ENCODE results near the gene MAP2K7. TPM values are rescaled to one million over a fixed set of nuclear protein-coding genes. Genes with fewer than 3 reads are reported as not detected.

The MAP2K7 gene
- total and polyA plus RNA-seq, 2 of the 4 experiments (the other 2 are of a cell fraction): 4.1 to 15.6 TPM

- no peak for TF ChIP-seq ELK1 (IDR thresholded peaks at IDR 0.05; ENCODE audit: borderline replicate concordance, low read depth, low read length)
Measured at GRCh38 chr19:7861619-7862412, 41.9 kb upstream of the MAP2K7 start (continued).

DNA sequence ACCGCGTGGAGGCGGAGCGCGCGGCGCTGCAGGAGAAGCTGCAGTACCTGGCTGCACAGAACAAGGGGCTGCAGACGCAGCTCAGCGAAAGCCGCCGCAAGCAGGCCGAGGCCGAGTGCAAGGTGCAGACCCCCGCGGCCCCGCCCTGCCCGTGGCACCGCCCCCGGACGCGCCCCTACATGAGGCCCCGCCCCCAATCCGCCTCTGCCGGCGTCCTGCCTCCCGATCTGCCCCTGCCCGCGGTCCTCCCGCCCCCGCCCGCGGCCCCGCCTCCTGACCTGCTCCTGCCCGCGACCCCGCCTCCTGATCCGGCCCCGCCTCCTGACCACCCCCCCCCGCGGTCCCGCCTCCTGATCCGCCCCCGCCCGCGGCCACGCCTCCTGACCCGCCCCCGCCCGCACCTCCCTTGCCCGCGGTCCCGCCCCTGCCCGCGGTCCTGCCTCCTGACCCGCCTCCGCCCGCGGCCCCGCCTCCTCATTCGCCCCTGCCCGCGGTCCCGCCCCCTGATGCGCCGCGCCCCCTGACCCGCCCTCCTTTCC lies 41.2 kb upstream of the MAP2K7 start:
- H3K36me3 ChIP-seq (ENCODE audit: control insufficient read depth, insufficient read depth, low read length): peaks cover 2% of the 10 kb centered on the region; the same call in 1 of the 2 replicates
- no peak overlapping the region for H3K27ac ChIP-seq (ENCODE audit: insufficient read depth, low read length)
- H3K14ac ChIP-seq (replicated peaks; ENCODE audit: low read depth, low read length): no peak overlapping the region
- H3K79me1 ChIP-seq (ENCODE audit: low read depth in 1 of 2, low read length in 2 of 2): no peaks in the 10 kb centered on the region
- no peak overlapping the region for H3K18ac ChIP-seq (ENCODE audit: low read depth, low read length)
- peaks cover 6% of the 10 kb centered on the region; the same call in 1 of the 2 replicates for H3K27me3 ChIP-seq (ENCODE audit: control insufficient read depth, insufficient read depth, low read length)
- no peaks in the 10 kb centered on the region for H3K9me1 ChIP-seq (ENCODE audit: insufficient read depth, low read length)
- no peak overlapping the region for H4K91ac ChIP-seq (ENCODE audit: insufficient read depth, low read depth, low read length)
- peak overlapping the region; percentile 80 for H2AFZ ChIP-seq (replicated peaks; ENCODE audit: low read length, poor library complexity)
- H3K4me3 ChIP-seq (ENCODE audit: insufficient read depth, low read depth, low read length): peak overlapping the region; percentile 21; the same call in 1 of the 2 replicates
- peaks cover 3% of the 10 kb centered on the region; the same call in 1 of the 2 replicates for H3K4me1 ChIP-seq (ENCODE audit: control insufficient read depth, insufficient read depth, low read length)
- no peak overlapping the region for H4K8ac ChIP-seq (ENCODE audit: low read depth in 2 of 2, low read length in 2 of 2)
- no peak overlapping the region for H3K56ac ChIP-seq (ENCODE audit: extremely low read depth, insufficient read depth, low read length)
- H3K4me2 ChIP-seq (ENCODE audit: low read depth, low read length): peak overlapping the region; percentile 72
- H2AK9ac ChIP-seq (replicated peaks; ENCODE audit: low read depth, low read length, poor library complexity): peak overlapping the region; percentile 84
- H2BK120ac ChIP-seq (ENCODE audit: low read depth, low read length): no peak overlapping the region
- DNase-seq (peak; percentile 34), ATAC-seq (ENCODE audit: low read depth) (peak; percentile 81)
- no peaks in the 10 kb centered on the region for H3K9me3 ChIP-seq (ENCODE audit: control insufficient read depth, insufficient read depth, low read length)
- dilution Hi-C loops (cut with HindIII; ENCODE audit: low sequenced_read_pairs, unreplicated experiment) (no loop called here), intact Hi-C loops (cut with micrococcal nuclease) (no loop called here), in situ Hi-C loops (cut with MboI; ENCODE audit: low sequenced_read_pairs) (no loop called here)
- 9% methylated on average over 15 of the region's 67 CpGs; no CpG with 5 or more reads in 1 of the 2 experiments for WGBS, 2 experiments (ENCODE audit: extremely low coverage in 2 of 2, insufficient read length in 1 of 2)
- BruUV-seq (replicated peaks): no TSS peak
- CTCF ChIA-PET: interaction anchor here (0.5 to 0.9 kb wide), 2 partner anchors 10 to 206 kb away, joined by 3 to 7 read pairs; no protein-coding TSS in a partner anchor
- H3K4ac ChIP-seq (ENCODE audit: low read depth, low read length): no peak overlapping the region
- no peak overlapping the region for H4K5ac ChIP-seq (ENCODE audit: low read depth, low read length)
- H3K23ac ChIP-seq (ENCODE audit: low read depth, low read length): no peak overlapping the region
- H2AK5ac ChIP-seq (ENCODE audit: low read depth, low read length): no peak overlapping the region
- no peak overlapping the region for H3K9ac ChIP-seq (ENCODE audit: low read depth, low read length)
- POLR2A ChIA-PET (ENCODE audit: unreplicated experiment): no interaction called here
- H2BK5ac ChIP-seq (ENCODE audit: low read depth, low read length, poor library complexity, severe bottlenecking): no peak overlapping the region
- no peak overlapping the region for H2BK15ac ChIP-seq (ENCODE audit: low read depth, low read length)
- H2BK20ac ChIP-seq (ENCODE audit: low read depth, low read length): no peak overlapping the region
- 0 out of 2 replicates have a peak, but pooled peaks cover 7% of the 10 kb centered on the region for H4K20me1 ChIP-seq (ENCODE audit: insufficient read depth, low read length)
- TF ChIP-seq CEBPB (IDR thresholded peaks at IDR 0.05; ENCODE audit: low read depth, low read length): no peak
- no peak for TF ChIP-seq RCOR1 (IDR thresholded peaks at IDR 0.05; ENCODE audit: insufficient replicate concordance, low read length)
- TF ChIP-seq RAD21 (IDR thresholded peaks at IDR 0.05; ENCODE audit: low read length): no peak
- TF ChIP-seq, protein P1, sequence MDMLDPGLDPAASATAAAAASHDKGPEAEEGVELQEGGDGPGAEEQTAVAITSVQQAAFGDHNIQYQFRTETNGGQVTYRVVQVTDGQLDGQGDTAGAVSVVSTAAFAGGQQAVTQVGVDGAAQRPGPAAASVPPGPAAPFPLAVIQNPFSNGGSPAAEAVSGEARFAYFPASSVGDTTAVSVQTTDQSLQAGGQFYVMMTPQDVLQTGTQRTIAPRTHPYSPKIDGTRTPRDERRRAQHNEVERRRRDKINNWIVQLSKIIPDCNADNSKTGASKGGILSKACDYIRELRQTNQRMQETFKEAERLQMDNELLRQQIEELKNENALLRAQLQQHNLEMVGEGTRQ (IDR thresholded peaks at IDR 0.05; ENCODE audit: low read depth, low read length): no peak
- no peak for TF ChIP-seq POLR2A (IDR thresholded peaks at IDR 0.05; ENCODE audit: low read depth, low read length)
- TF ChIP-seq CHD1 (IDR thresholded peaks at IDR 0.05; ENCODE audit: low read depth, low read length): no peak
- TF ChIP-seq BHLHE40 (IDR thresholded peaks at IDR 0.05; ENCODE audit: low read depth, low read length): no peak
- TF ChIP-seq NFE2L2 (IDR thresholded peaks at IDR 0.05; ENCODE audit: low read depth, low read length): no peak
- no peak for TF ChIP-seq MXI1 (IDR thresholded peaks at IDR 0.05; ENCODE audit: borderline replicate concordance, low read depth, low read length)
- TF ChIP-seq MAFK (IDR thresholded peaks at IDR 0.05; ENCODE audit: low read depth, low read length): no peak
- no peak for TF ChIP-seq MAZ (IDR thresholded peaks at IDR 0.05; ENCODE audit: borderline replicate concordance, low read depth, low read length)
- TF ChIP-seq ELK1 (IDR thresholded peaks at IDR 0.05; ENCODE audit: borderline replicate concordance, low read depth, low read length): no peak
